ENCODE measurements around the gene PCSK5.
"Not testable (repeated sequence)": the region's sequence is repeated elsewhere in the genome, so short reads cannot be mapped to it uniquely, and the experiment has no call there.

The PCSK5 gene

GRCh38 chr9:75950998-75951397 is 60.5 kb downstream of the PCSK5 start:
- Mint-ChIP-seq H3K4me1 (ENCODE audit: low read depth) (no peaks in the 10 kb centered on the region), H3K4me3 (no peak overlapping the region), H3K9me3 (no peaks in the 10 kb centered on the region), H3K36me3 (ENCODE audit: low read depth) (no peaks in the 10 kb centered on the region), H3K27me3 (ENCODE audit: low read depth) (no peaks in the 10 kb centered on the region), H3K27ac (no peak overlapping the region)

GRCh38 chr9:75953218-75953617 is 62.7 kb downstream of the PCSK5 start:
- Mint-ChIP-seq H3K9me3 (no peaks in the 10 kb centered on the region), H3K4me3 (no peak overlapping the region), H3K27ac (no peak overlapping the region), H3K4me1 (ENCODE audit: low read depth) (no peaks in the 10 kb centered on the region), H3K36me3 (ENCODE audit: low read depth) (no peaks in the 10 kb centered on the region), H3K27me3 (ENCODE audit: low read depth) (no peaks in the 10 kb centered on the region)

GRCh38 chr9:75956161-75956560 is 65.7 kb downstream of the PCSK5 start:
- peaks cover 2% of the 10 kb centered on the region for H3K4me1 Mint-ChIP-seq (ENCODE audit: low read depth)
- H3K27ac Mint-ChIP-seq = no peak overlapping the region
- no peaks in the 10 kb centered on the region for H3K27me3 Mint-ChIP-seq (ENCODE audit: low read depth)
- no peak overlapping the region for H3K4me3 Mint-ChIP-seq
- H3K9me3 Mint-ChIP-seq = no peaks in the 10 kb centered on the region
- no peaks in the 10 kb centered on the region for H3K36me3 Mint-ChIP-seq (ENCODE audit: low read depth)

GRCh38 chr9:75957116-75957515 is 66.6 kb downstream of the PCSK5 start:
- H3K27me3 Mint-ChIP-seq (ENCODE audit: low read depth) = no peaks in the 10 kb centered on the region
- H3K36me3 Mint-ChIP-seq (ENCODE audit: low read depth) = no peaks in the 10 kb centered on the region
- H3K9me3 Mint-ChIP-seq = no peaks in the 10 kb centered on the region
- no peak overlapping the region for H3K27ac Mint-ChIP-seq
- no peak overlapping the region for H3K4me3 Mint-ChIP-seq
- peaks cover 8% of the 10 kb centered on the region for H3K4me1 Mint-ChIP-seq (ENCODE audit: low read depth)

GRCh38 chr9:75958226-75958625 is 67.8 kb downstream of the PCSK5 start:
- no peak overlapping the region for H3K27ac Mint-ChIP-seq
- no peak overlapping the region for H3K4me3 Mint-ChIP-seq
- H3K27me3 Mint-ChIP-seq (ENCODE audit: low read depth) = no peaks in the 10 kb centered on the region

GRCh38 chr9:75960551-75960950 is 70.1 kb downstream of the PCSK5 start:
- Mint-ChIP-seq H3K27me3 (ENCODE audit: low read depth) (no peaks in the 10 kb centered on the region), H3K27ac (no peak overlapping the region), H3K4me3 (no peak overlapping the region), H3K36me3 (ENCODE audit: low read depth) (no peaks in the 10 kb centered on the region), H3K4me1 (ENCODE audit: low read depth) (peaks cover 12% of the 10 kb centered on the region), H3K9me3 (no peaks in the 10 kb centered on the region)

More at GRCh38 chr9:75958226-75958625, 67.8 kb downstream of the PCSK5 start:
- no peaks in the 10 kb centered on the region for H3K36me3 Mint-ChIP-seq (ENCODE audit: low read depth)
- H3K4me1 Mint-ChIP-seq (ENCODE audit: low read depth) = peaks cover 12% of the 10 kb centered on the region
- no peaks in the 10 kb centered on the region for H3K9me3 Mint-ChIP-seq

GRCh38 chr9:75962013-75962661 is 71.7 kb downstream of the PCSK5 start:
- H3K36me3 Mint-ChIP-seq (ENCODE audit: low read depth) = no peaks in the 10 kb centered on the region
- peaks cover 12% of the 10 kb centered on the region for H3K4me1 Mint-ChIP-seq (ENCODE audit: low read depth)
- H3K27ac Mint-ChIP-seq = peak overlapping the region; percentile 36
- no peaks in the 10 kb centered on the region for H3K9me3 Mint-ChIP-seq
- no peaks in the 10 kb centered on the region for H3K27me3 Mint-ChIP-seq (ENCODE audit: low read depth)
- no peak overlapping the region for H3K4me3 Mint-ChIP-seq

- Mint-ChIP-seq H3K4me3 (no peak overlapping the region), H3K4me1 (ENCODE audit: low read depth) (peaks cover 12% of the 10 kb centered on the region), H3K9me3 (no peaks in the 10 kb centered on the region), H3K27me3 (ENCODE audit: low read depth) (no peaks in the 10 kb centered on the region), H3K27ac (no peak overlapping the region), H3K36me3 (ENCODE audit: low read depth) (no peaks in the 10 kb centered on the region)
These were observed 72.2 kb downstream of the PCSK5 start for GRCh38 chr9:75962662-75963036.

GRCh38 chr9:75963321-75963720 is 72.8 kb downstream of the PCSK5 start:
- not testable (repeated sequence) for H3K27ac Mint-ChIP-seq; H3K4me3 Mint-ChIP-seq; H3K36me3 Mint-ChIP-seq (ENCODE audit: low read depth)

GRCh38 chr9:75964427-75964826 is 74.0 kb downstream of the PCSK5 start:
- Mint-ChIP-seq H3K27ac (no peak overlapping the region), H3K36me3 (ENCODE audit: low read depth) (no peaks in the 10 kb centered on the region), H3K27me3 (ENCODE audit: low read depth) (no peaks in the 10 kb centered on the region), H3K4me1 (ENCODE audit: low read depth) (peaks cover 12% of the 10 kb centered on the region), H3K9me3 (peaks cover 4% of the 10 kb centered on the region), H3K4me3 (no peak overlapping the region)

More at GRCh38 chr9:75963321-75963720, 72.8 kb downstream of the PCSK5 start:
- H3K27me3 Mint-ChIP-seq (ENCODE audit: low read depth); H3K9me3 Mint-ChIP-seq: not testable (repeated sequence)
- peaks cover 12% of the 10 kb centered on the region for H3K4me1 Mint-ChIP-seq (ENCODE audit: low read depth)

GRCh38 chr9:75965231-75965630 is 74.8 kb downstream of the PCSK5 start:
- peaks cover 4% of the 10 kb centered on the region for H3K9me3 Mint-ChIP-seq
- peaks cover 10% of the 10 kb centered on the region for H3K4me1 Mint-ChIP-seq (ENCODE audit: low read depth)
- H3K27me3 Mint-ChIP-seq (ENCODE audit: low read depth) = no peaks in the 10 kb centered on the region
- no peak overlapping the region for H3K27ac Mint-ChIP-seq
- no peak overlapping the region for H3K4me3 Mint-ChIP-seq
- no peaks in the 10 kb centered on the region for H3K36me3 Mint-ChIP-seq (ENCODE audit: low read depth)

GRCh38 chr9:75967556-75967955 is 77.1 kb downstream of the PCSK5 start:
- Mint-ChIP-seq H3K36me3 (ENCODE audit: low read depth) (no peaks in the 10 kb centered on the region), H3K9me3 (peaks cover 10% of the 10 kb centered on the region), H3K27me3 (ENCODE audit: low read depth) (no peaks in the 10 kb centered on the region), H3K27ac (no peak overlapping the region), H3K4me1 (ENCODE audit: low read depth) (no peaks in the 10 kb centered on the region), H3K4me3 (no peak overlapping the region)

GRCh38 chr9:75974016-75974766 is 83.7 kb downstream of the PCSK5 start:
- H3K27me3 Mint-ChIP-seq (ENCODE audit: low read depth) = no peaks in the 10 kb centered on the region
- peaks cover 6% of the 10 kb centered on the region for H3K9me3 Mint-ChIP-seq
- no peak overlapping the region for H3K27ac Mint-ChIP-seq
- H3K4me1 Mint-ChIP-seq (ENCODE audit: low read depth) = peaks cover 6% of the 10 kb centered on the region
- H3K36me3 Mint-ChIP-seq (ENCODE audit: low read depth) = peaks cover 2% of the 10 kb centered on the region
- no peak overlapping the region for H3K4me3 Mint-ChIP-seq

GRCh38 chr9:75975071-75975470 is 84.6 kb downstream of the PCSK5 start:
- H3K4me3 Mint-ChIP-seq = no peak overlapping the region
- no peaks in the 10 kb centered on the region for H3K27me3 Mint-ChIP-seq (ENCODE audit: low read depth)
- H3K4me1 Mint-ChIP-seq (ENCODE audit: low read depth) = peaks cover 9% of the 10 kb centered on the region
- no peak overlapping the region for H3K27ac Mint-ChIP-seq
- H3K9me3 Mint-ChIP-seq = peaks cover 6% of the 10 kb centered on the region
- peaks cover 5% of the 10 kb centered on the region for H3K36me3 Mint-ChIP-seq (ENCODE audit: low read depth)

- Mint-ChIP-seq H3K36me3 (ENCODE audit: low read depth) (peaks cover 5% of the 10 kb centered on the region), H3K4me1 (ENCODE audit: low read depth) (peaks cover 9% of the 10 kb centered on the region), H3K27ac (no peak overlapping the region), H3K27me3 (ENCODE audit: low read depth) (no peaks in the 10 kb centered on the region), H3K4me3 (no peak overlapping the region), H3K9me3 (no peaks in the 10 kb centered on the region)
These were observed 86.1 kb downstream of the PCSK5 start for GRCh38 chr9:75976549-75976948.
